WTC11 (cell line): ENCODE data around the gene GRM7. TPM values are rescaled to one million over a fixed set of nuclear protein-coding genes. Genes with fewer than 3 reads are reported as not detected.

ENCODE experiments used
- ATAC-seq: fragments of 200-7000 bp; cut with Tn5 transposase; 2 replicates; pipeline ENCODE4 v1.10.0; 2021; ENCODE audit warnings: mild to moderate bottlenecking, moderate library complexity
- CTCF ChIA-PET: fragments of 300-600 bp; sonication (Branson Sonifier 250); formaldehyde crosslinking; loops from one replicate; lab custom pipeline; 2021; ENCODE audit warnings: antibody characterized with exemption; lab: Charles Lee
- POLR2A ChIA-PET: fragments of 350-600 bp; sonication (Branson Sonifier 250); formaldehyde crosslinking; loops from one replicate; lab custom pipeline; 2021; ENCODE audit warnings: antibody characterized with exemption; lab: Charles Lee
- DNase-seq: peaks from one replicate; pipeline ENCODE4 v3.0.0; 2021; ENCODE audit warnings: low spot score
- H3K27ac Mint-ChIP-seq: 2 replicates; pipeline ENCODE4 v1.8.0; 2021; ENCODE audit warnings: mixed read lengths
- H3K27me3 Mint-ChIP-seq: 2 replicates; pipeline ENCODE4 v1.8.0; 2021; ENCODE audit warnings: low read depth, mild to moderate bottlenecking, moderate library complexity, mixed read lengths
- H3K36me3 Mint-ChIP-seq: 2 replicates; pipeline ENCODE4 v1.8.0; 2021; ENCODE audit warnings: mixed read lengths
- H3K4me1 Mint-ChIP-seq: 2 replicates; pipeline ENCODE4 v1.8.0; 2022; ENCODE audit warnings: mixed read lengths
- H3K4me3 Mint-ChIP-seq: 2 replicates; pipeline ENCODE4 v1.8.0; 2021; ENCODE audit warnings: mild to moderate bottlenecking, moderate library complexity, mixed read lengths
- H3K9me3 Mint-ChIP-seq: 2 replicates; pipeline ENCODE4 v1.8.0; 2021; ENCODE audit warnings: mixed read lengths
- ESRRA ChIP-seq: sonication (generic); formaldehyde crosslinking; IDR thresholded peaks from 2 replicates; pipeline ENCODE4 v1.8.1; 2022; ENCODE audit warnings: mild to moderate bottlenecking, missing genetic modification reagents, borderline replicate concordance
- JUN ChIP-seq: sonication (generic); formaldehyde crosslinking; IDR thresholded peaks from 2 replicates; pipeline ENCODE4 v1.8.0; 2023; ENCODE audit warnings: mild to moderate bottlenecking, missing genetic modification reagents
- NFYB ChIP-seq: sonication (generic); formaldehyde crosslinking; conservative IDR thresholded peaks from 2 replicates; pipeline ENCODE4 v1.8.0; 2022; ENCODE audit warnings: low read depth, missing genetic modification reagents
- RELA ChIP-seq: sonication (generic); formaldehyde crosslinking; IDR thresholded peaks from 2 replicates; pipeline ENCODE4 v1.8.1; 2022; ENCODE audit warnings: missing genetic modification reagents, mild to moderate bottlenecking, borderline replicate concordance
- TEAD1 ChIP-seq: sonication (generic); formaldehyde crosslinking; IDR thresholded peaks from 2 replicates; pipeline ENCODE4 v1.8.0; 2022; ENCODE audit warnings: mild to moderate bottlenecking, missing genetic modification reagents
- TP53 ChIP-seq: sonication (generic); formaldehyde crosslinking; IDR thresholded peaks from 2 replicates; pipeline ENCODE4 v1.8.1; 2023; ENCODE audit warnings: mild to moderate bottlenecking, missing genetic modification reagents
- ZNF219 ChIP-seq: sonication (generic); formaldehyde crosslinking; IDR thresholded peaks from 2 replicates; pipeline ENCODE4 v1.8.0; 2023; ENCODE audit warnings: missing genetic modification reagents, mild to moderate bottlenecking, borderline replicate concordance
- ZNF317 ChIP-seq: sonication (generic); formaldehyde crosslinking; IDR thresholded peaks from 2 replicates; pipeline ENCODE4 v1.8.1; 2023; ENCODE audit warnings: low read depth, mild to moderate bottlenecking, moderate library complexity, missing genetic modification reagents, borderline replicate concordance
- ZNF396 ChIP-seq: fragments of 250-450 bp; sonication (Bioruptor Pico); IDR thresholded peaks from 2 replicates; pipeline ENCODE4 v1.8.0; 2021; ENCODE audit warnings: mild to moderate bottlenecking, moderate library complexity, borderline replicate concordance
- ZNF416 ChIP-seq: fragments of 250-450 bp; sonication (Bioruptor Pico); IDR thresholded peaks from 2 replicates; pipeline ENCODE4 v1.9.0; 2021; ENCODE audit warnings: mild to moderate bottlenecking, inconsistent platforms
- total RNA-seq: library from RNA; stranded (reverse); gene quantifications from 3 replicates; pipeline ENCODE4 v1.2.3, GENCODE V29; 2021
- TF ChIP-seq, protein P1 (sequence below): fragments of 250-450 bp; sonication (Bioruptor Pico); IDR thresholded peaks from 2 replicates; pipeline ENCODE4 v2.1.2; 2022; ENCODE audit warnings: mild to moderate bottlenecking, moderate library complexity
- TF ChIP-seq, protein P2 (sequence below): sonication (generic); formaldehyde crosslinking; IDR thresholded peaks from 2 replicates; pipeline ENCODE4 v1.8.0; 2022; ENCODE audit warnings: mild to moderate bottlenecking, missing genetic modification reagents
- TF ChIP-seq, protein P3 (sequence below): sonication (generic); formaldehyde crosslinking; IDR thresholded peaks from 2 replicates; pipeline ENCODE4 v1.8.0; 2022; ENCODE audit warnings: missing genetic modification reagents
- TF ChIP-seq, protein P4 (sequence below): fragments of 250-450 bp; sonication (Bioruptor Pico); IDR thresholded peaks from 2 replicates; pipeline ENCODE4 v1.9.0; 2021; ENCODE audit warnings: moderate library complexity, mild to moderate bottlenecking, inconsistent platforms, borderline replicate concordance
- TF ChIP-seq, protein P5 (sequence below): sonication (generic); formaldehyde crosslinking; IDR thresholded peaks from 2 replicates; pipeline ENCODE4 v1.8.1; 2022; ENCODE audit warnings: missing genetic modification reagents, borderline replicate concordance
- TF ChIP-seq, protein P6 (sequence below): fragments of 250-450 bp; sonication (Bioruptor Pico); IDR thresholded peaks from 2 replicates; pipeline ENCODE4 v1.9.0; 2021; ENCODE audit warnings: mild to moderate bottlenecking
- TF ChIP-seq, protein P7 (sequence below): sonication (generic); formaldehyde crosslinking; IDR thresholded peaks from 2 replicates; pipeline ENCODE4 v1.8.1; 2022; ENCODE audit warnings: mild to moderate bottlenecking, moderate library complexity, missing genetic modification reagents

GRM7 gene
- total RNA-seq, 1 experiment from 2014 or later: 0.42 TPM

DNA sequence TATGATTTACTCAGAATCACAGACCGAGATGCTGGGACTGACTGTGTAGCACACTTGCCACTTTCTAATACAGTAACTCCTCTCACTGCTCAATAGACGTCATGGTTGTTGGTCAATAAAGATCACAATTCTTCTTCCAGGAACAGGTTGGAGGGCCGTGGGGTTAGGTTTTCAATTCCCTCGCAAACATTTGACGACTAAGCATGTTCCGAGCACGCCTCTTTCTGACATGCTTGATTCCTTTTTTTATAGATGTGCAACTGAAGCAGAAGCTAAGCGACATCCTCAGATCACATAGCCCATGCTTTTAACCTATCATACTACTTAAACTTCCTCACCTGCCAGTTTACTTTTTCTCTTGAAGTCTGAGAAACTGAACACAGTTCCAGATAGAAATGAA is 61.0 kb downstream of the GRM7 start (continued):
- TF ChIP-seq, protein P1, sequence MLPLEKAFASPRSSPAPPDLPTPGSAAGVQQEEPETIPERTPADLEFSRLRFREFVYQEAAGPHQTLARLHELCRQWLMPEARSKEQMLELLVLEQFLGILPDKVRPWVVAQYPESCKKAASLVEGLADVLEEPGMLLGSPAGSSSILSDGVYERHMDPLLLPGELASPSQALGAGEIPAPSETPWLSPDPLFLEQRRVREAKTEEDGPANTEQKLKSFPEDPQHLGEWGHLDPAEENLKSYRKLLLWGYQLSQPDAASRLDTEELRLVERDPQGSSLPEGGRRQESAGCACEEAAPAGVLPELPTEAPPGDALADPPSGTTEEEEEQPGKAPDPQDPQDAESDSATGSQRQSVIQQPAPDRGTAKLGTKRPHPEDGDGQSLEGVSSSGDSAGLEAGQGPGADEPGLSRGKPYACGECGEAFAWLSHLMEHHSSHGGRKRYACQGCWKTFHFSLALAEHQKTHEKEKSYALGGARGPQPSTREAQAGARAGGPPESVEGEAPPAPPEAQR (CRISPR knock-in tag): no peak
- TF ChIP-seq, protein P2, sequence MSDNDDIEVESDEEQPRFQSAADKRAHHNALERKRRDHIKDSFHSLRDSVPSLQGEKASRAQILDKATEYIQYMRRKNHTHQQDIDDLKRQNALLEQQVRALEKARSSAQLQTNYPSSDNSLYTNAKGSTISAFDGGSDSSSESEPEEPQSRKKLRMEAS (CRISPR knock-in tag): no peak
- TF ChIP-seq, protein P3, sequence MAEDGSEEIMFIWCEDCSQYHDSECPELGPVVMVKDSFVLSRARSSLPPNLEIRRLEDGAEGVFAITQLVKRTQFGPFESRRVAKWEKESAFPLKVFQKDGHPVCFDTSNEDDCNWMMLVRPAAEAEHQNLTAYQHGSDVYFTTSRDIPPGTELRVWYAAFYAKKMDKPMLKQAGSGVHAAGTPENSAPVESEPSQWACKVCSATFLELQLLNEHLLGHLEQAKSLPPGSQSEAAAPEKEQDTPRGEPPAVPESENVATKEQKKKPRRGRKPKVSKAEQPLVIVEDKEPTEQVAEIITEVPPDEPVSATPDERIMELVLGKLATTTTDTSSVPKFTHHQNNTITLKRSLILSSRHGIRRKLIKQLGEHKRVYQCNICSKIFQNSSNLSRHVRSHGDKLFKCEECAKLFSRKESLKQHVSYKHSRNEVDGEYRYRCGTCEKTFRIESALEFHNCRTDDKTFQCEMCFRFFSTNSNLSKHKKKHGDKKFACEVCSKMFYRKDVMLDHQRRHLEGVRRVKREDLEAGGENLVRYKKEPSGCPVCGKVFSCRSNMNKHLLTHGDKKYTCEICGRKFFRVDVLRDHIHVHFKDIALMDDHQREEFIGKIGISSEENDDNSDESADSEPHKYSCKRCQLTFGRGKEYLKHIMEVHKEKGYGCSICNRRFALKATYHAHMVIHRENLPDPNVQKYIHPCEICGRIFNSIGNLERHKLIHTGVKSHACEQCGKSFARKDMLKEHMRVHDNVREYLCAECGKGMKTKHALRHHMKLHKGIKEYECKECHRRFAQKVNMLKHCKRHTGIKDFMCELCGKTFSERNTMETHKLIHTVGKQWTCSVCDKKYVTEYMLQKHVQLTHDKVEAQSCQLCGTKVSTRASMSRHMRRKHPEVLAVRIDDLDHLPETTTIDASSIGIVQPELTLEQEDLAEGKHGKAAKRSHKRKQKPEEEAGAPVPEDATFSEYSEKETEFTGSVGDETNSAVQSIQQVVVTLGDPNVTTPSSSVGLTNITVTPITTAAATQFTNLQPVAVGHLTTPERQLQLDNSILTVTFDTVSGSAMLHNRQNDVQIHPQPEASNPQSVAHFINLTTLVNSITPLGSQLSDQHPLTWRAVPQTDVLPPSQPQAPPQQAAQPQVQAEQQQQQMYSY (CRISPR knock-in tag): no peak
- no peak for TF ChIP-seq ZNF416
- TF ChIP-seq, protein P4, sequence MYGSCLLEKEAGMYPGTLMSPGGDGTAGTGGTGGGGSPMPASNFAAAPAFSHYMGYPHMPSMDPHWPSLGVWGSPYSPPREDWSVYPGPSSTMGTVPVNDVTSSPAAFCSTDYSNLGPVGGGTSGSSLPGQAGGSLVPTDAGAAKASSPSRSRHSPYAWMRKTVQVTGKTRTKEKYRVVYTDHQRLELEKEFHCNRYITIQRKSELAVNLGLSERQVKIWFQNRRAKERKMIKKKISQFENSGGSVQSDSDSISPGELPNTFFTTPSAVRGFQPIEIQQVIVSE (CRISPR knock-in tag): no peak
- TF ChIP-seq, all 79 proteins: peak for 0

DNA sequence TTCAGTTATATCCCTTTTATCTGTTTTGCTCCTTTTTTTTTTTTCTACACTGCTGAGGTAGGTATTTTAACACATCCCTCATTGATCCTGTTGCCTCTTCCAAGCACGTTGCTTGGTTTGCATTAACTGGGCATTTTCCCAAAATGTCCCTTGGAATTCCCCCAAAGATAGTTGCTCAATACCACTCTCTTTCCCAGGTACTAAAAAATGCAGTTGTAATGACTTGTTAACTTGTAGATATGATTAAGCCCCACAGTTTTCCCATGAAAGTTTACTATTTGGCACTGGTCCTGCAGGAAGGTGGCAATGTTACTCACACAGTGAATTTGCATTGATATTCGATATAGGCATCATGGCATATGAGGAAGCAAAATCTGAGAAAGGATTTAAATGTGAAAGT is 67.1 kb downstream of the GRM7 start:
- no peaks in the 10 kb centered on the region for H3K27me3 Mint-ChIP-seq
- H3K27ac Mint-ChIP-seq: no peak overlapping the region
- DNase-seq: no peak
- H3K9me3 Mint-ChIP-seq: peaks cover 46% of the 10 kb centered on the region
- no peak overlapping the region for H3K4me3 Mint-ChIP-seq
- no peak for ATAC-seq
- POLR2A ChIA-PET: no interaction called here
- TF ChIP-seq, protein P5, sequence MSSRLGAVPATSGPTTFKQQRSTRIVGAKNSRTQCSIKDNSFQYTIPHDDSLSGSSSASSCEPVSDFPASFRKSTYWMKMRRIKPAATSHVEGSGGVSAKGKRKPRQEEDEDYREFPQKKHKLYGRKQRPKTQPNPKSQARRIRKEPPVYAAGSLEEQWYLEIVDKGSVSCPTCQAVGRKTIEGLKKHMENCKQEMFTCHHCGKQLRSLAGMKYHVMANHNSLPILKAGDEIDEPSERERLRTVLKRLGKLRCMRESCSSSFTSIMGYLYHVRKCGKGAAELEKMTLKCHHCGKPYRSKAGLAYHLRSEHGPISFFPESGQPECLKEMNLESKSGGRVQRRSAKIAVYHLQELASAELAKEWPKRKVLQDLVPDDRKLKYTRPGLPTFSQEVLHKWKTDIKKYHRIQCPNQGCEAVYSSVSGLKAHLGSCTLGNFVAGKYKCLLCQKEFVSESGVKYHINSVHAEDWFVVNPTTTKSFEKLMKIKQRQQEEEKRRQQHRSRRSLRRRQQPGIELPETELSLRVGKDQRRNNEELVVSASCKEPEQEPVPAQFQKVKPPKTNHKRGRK (CRISPR knock-in tag): no peak
- TF ChIP-seq, protein P6, sequence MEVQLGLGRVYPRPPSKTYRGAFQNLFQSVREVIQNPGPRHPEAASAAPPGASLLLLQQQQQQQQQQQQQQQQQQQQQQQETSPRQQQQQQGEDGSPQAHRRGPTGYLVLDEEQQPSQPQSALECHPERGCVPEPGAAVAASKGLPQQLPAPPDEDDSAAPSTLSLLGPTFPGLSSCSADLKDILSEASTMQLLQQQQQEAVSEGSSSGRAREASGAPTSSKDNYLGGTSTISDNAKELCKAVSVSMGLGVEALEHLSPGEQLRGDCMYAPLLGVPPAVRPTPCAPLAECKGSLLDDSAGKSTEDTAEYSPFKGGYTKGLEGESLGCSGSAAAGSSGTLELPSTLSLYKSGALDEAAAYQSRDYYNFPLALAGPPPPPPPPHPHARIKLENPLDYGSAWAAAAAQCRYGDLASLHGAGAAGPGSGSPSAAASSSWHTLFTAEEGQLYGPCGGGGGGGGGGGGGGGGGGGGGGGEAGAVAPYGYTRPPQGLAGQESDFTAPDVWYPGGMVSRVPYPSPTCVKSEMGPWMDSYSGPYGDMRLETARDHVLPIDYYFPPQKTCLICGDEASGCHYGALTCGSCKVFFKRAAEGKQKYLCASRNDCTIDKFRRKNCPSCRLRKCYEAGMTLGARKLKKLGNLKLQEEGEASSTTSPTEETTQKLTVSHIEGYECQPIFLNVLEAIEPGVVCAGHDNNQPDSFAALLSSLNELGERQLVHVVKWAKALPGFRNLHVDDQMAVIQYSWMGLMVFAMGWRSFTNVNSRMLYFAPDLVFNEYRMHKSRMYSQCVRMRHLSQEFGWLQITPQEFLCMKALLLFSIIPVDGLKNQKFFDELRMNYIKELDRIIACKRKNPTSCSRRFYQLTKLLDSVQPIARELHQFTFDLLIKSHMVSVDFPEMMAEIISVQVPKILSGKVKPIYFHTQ (CRISPR knock-in tag): no peak
- TF ChIP-seq ZNF416: no peak
- no peak for TF ChIP-seq ZNF317
- no peak for TF ChIP-seq ZNF219 (CRISPR knock-in tag)
- TF ChIP-seq, protein P7, sequence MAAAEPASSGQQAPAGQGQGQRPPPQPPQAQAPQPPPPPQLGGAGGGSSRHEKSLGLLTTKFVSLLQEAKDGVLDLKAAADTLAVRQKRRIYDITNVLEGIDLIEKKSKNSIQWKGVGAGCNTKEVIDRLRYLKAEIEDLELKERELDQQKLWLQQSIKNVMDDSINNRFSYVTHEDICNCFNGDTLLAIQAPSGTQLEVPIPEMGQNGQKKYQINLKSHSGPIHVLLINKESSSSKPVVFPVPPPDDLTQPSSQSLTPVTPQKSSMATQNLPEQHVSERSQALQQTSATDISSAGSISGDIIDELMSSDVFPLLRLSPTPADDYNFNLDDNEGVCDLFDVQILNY: no peak
- no peak for TF ChIP-seq JUN
- TF ChIP-seq TEAD1 (CRISPR knock-in tag): no peak
- TF ChIP-seq ESRRA (CRISPR knock-in tag): no peak
- no peak for TF ChIP-seq NFYB (CRISPR knock-in tag)
- no peak for TF ChIP-seq RELA (CRISPR knock-in tag)
- TF ChIP-seq ZNF396 (CRISPR knock-in tag): no peak
- TF ChIP-seq TP53 (CRISPR knock-in tag): no peak
- no peaks in the 10 kb centered on the region for H3K4me1 Mint-ChIP-seq
- CTCF ChIA-PET: no interaction called here
- peaks cover 15% of the 10 kb centered on the region for H3K36me3 Mint-ChIP-seq
